ENCODE measurements around the gene RINT1.
"Not testable (repeated sequence)": the region's sequence is repeated elsewhere in the genome, so short reads cannot be mapped to it uniquely, and the experiment has no call there.

Gene RINT1

DNA sequence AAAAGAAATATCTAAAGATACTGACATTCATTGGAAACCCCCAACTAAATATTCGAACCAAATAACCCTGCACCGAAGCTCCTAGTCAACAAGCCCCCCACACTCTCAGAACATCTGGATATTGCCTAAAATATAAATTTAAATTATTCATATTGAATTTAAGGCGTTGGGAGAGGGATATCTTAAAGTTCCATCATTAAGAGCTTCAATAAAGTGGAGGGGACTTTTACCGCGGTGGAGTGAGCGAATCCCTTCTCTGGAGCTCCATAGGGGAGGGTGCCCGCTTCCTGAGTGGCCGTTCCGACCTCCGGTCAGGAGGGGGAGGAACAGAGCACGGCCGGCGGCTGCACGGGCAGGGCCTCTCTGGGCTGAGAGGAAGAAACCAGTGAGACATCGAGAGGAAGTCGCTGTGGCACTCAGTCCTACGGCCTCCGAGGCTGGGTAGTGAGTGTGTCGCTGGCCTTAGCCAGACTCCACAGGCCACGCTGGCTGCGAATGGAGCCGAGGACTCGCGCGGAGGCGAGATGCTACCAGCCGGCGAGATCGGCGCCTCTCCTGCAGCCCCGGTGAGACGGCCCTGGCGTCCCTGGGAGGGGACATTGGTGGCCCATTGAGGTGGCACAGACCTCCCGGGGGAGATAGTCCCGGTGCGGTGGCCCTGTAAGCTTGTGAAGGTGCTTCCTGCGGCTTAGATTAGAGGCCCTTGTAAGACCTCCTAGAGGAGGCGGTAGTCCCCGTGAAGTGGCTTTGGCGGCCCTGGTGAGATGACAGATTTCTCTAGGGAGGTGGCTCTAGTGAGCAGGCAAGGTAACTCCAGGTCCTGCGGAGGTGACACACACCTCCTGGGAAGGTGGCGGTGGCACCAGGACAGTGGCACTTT, at the start of gene RINT1:
RINT1 (plus strand) TSS at position 410 of the 880 bp plus-strand sequence; CDS start at position 525, 115 bp downstream.
- DNase-seq (ENCODE audit: low spot score), result peak; percentile 92

DNA sequence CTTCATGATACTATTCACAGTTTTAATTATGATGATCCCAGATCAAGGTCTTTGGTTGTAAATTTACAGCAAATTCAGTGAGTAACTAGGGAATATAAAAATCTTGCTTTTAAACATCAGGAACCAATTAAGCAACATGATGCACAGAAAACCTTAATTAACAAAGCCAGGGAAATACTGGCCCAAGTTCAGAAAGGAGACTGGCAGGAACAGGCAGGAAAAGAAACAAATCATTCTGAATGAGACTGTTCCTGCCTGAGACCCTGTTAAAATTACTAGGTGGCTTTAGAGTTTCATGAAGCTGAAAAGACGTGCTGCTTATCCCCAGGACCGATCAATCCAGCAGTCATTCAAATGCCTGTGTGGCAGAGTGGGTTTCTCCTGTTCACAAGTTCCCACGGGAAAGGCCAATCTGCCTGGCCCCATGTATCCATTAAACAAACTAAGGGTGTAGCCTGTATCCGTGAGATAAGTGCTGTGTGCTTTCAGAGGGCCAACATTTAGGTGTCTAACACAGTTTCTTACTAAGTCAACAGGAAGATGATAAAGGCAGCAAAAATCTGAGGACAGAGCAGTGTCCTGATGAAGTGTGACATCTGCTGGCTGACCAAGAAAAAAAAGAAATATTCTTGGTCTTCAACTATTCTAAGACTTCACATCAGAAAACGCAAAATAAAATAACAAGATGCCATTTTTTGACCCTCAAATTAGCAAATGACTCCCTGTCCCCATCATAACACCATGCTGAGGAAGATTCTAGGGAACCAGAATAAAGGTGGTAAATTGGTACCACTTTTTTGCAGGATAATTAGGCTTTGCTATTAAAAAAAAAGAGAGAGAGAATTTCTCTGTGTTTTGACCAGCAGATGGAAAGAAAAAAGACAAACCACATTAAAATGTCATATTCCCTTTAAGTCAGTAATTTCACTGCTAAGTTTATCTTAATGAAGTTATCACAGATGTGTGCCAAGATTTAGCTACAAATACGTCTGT, 44.1 kb upstream of the RINT1 start:
- DNase-seq (ENCODE audit: low spot score), result peak; percentile 27

DNA sequence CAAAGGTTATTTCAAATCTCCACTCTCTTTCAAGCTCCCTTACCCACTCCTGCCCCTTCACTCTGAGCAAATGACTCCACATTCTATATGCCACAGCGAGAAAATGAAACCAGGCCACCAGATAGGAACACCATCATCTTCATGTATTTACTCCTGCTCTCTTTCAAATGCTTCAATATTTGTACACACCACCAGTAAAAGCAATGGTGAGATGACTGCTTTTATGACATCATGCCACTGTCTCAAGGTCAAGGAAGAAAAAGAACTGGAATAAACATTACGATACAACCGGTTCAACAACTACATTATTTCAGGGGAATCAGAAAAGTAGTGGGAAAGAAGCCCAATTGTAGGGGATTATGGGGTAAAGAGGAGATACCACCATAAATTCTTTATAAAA, 42.6 kb upstream of the RINT1 start:
- no peak for DNase-seq (ENCODE audit: low spot score)

DNA sequence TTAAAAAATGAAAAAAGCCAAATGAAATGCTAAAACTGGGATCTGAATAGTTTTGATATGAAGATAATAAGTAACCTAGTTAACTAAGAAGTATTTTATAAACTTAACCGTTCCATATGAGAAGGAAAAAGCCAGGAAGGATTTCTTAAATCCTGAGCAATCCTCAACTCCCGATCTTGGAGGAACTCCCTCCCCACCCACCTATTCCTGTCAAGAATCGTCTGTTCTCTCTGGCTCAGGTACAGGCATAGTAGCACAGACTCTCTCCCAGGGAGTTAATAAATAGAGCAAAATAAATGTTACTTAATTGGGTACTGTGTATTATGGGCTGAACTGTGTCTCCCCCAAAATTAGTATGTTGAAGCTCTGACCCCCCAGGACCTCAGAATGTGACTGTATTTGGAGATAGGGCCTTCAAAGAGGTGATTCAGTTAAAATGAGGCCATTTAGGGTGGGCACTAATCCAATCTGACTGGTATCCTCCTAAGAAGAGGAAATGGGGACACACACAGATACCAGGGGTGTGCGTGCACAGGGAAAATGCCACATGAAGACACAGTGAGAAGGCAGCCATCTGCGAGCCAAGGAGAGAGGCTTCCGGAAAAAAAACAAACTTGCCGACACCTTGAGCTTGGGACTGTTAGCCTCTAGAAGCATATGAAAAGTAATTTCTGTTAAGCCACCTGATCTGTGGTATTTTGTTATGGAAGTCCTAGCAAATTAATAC, 38.6 kb upstream of the RINT1 start:
- DNase-seq (ENCODE audit: low spot score), result no peak

DNA sequence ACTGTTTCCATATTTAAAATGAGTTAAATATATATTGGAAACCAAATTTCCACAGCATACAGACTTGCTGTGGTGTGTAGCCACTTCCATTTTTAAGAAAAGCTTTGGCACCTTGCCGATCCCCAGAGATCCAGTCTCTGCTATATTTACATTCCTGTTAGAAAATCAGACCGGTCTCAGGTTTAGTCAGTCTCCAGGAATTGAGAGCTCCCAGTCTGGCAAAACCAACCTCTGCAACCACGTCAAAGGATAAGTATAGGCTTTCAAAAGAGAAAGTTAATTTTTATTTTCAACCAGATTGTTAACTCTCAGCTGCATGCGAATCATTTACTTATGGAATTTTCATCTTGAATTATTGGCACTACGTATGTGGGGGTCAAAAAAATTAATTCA, 38.1 kb upstream of the RINT1 start:
- no peak for DNase-seq (ENCODE audit: low spot score)

DNA sequence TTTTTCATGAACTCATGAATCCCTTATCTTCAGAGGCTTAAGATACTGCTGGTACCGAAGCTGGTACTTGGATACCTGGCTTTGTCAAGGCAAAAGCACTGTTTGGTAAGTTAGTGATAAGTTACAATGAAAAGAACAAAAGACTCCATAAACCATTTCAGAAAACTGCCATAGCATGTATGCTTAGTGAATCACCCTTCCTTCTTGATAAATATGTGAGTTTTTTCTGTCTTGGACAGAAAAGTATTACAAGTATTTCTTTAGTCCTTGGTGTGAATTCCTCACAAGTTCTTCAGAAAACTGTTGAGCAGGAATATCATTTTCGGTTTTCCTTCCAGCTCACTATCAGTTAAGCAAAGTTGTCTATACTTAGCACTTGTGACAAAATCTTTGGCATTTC, 35.5 kb upstream of the RINT1 start:
- no peak for DNase-seq (ENCODE audit: low spot score)

DNA sequence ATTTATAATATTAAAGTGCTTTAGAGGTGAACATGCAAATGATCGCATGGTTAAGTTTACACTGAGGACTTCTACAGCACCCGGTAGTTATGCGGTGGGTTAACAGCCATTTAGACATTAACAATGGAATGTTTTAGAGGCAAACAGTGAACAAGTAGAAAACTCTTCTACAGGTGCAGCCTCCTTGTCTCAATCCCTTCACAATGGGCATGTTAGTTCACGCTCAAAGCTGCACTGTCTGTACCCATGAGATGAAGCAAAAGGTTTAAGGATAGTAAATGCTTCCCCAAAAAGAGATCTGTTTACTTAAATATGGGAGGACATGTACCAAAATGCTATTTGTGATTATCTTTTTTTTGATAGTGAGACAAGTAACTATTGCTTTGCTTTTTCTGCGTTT, 35.0 kb upstream of the RINT1 start:
- no peak for DNase-seq (ENCODE audit: low spot score)

DNA sequence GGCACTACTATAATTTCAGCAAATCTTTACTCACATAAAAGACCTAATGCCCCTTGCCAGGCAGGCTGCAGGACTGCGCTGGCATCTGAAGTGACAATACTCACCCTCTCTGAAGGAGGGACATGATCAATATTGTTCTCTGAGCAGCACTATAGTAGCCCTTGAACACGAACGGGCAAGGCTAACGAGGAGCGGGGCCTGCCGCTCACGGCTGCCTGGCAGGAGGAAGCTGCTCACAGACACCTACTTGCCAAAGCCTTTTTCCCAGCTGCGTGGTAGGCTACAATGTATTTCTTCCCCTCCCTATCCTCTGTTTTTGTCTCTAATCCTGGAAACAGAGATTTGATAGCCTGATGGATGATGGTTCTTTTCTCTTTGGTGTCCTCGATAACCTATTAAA, 29.8 kb upstream of the RINT1 start:
- DNase-seq (ENCODE audit: low spot score), result no peak

DNA sequence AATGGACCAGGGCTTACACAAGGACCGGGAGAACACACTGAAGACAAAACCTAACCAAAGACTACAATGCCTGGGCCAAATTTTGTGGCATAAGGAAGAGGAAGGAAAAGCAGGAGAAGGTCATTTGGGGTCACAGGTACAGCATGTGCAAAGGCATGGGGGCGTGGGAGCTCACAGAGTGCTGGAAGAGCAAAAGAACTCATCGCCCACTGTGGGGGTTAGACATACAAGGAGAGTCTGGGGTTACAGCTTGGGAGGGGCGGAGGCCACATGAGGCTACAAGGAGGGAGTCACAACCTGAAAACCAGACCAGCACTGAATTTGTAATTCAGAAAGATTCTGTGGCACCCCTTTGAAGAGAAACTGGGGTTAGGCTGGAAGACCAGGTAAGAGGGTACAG, 19.6 kb upstream of the RINT1 start:
- DNase-seq (ENCODE audit: low spot score), result no peak

DNA sequence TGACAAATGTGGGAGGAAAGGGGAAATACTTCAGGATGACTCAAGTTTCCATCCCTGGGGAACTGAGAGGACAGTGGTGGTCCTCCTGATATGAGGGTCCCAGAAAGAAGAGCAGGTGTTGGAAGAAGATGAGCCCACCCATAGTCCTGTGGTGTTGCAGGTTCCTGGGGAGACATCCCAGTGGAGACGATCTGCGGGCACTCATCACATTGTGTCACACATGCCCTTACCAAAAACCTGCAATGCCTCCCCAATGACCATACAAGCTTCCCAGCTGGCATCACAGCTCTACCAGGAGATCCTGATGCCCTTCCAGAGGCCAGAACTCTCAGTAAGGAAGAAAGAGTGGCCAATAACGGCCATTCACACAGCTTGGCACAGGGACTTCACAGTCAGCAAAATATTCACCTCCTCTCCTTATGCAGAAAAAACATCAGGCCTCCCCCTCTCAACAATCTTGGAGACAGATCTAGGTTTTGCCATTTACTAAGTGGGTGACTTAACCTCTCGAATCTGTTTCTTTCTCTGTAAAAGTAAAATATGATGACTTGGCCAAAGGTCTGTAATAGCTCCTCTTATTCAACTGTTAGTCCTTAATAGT, 19.0 kb upstream of the RINT1 start:
- DNase-seq (ENCODE audit: low spot score), result no peak

DNA sequence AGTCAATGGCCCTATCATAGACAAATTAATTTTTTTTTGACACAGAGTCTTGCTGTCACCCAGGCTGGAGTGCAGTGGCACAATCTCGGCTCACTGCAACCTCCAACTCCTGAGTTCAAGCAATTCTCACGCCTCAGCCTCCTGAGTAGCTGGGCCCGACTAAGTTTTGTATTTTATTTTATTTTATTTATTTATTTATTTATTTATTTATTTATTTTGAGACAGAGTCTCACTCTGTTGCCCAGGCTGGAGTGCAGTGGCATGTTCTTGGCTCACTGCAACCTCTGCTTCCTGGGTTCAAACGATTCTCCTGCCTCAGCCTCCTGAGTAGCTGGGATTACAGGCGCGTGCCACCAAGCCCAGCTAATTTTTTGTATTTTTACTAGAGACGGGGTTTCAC, 16.4 kb upstream of the RINT1 start:
- DNase-seq (ENCODE audit: low spot score), result not testable (repeated sequence)

DNA sequence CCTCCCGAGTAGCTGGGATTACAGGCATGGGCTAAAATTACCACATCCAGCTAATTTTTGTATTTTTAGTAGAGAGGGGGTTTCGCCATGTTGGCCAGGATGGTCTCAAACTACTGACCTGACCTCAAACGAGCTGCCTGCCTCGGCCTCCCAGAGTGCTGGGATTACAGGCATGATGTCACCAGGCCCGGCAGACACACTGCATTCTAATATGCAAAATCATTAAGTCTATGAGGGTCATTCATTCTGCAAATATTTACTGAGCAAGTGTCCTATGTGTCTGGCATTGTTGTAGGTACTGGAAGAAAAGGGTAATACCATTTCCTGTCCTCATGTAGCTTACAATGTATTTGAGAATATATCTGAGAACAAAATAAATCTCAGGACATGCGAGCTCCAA, 12.6 kb upstream of the RINT1 start:
- DNase-seq (ENCODE audit: low spot score), result no peak

DNA sequence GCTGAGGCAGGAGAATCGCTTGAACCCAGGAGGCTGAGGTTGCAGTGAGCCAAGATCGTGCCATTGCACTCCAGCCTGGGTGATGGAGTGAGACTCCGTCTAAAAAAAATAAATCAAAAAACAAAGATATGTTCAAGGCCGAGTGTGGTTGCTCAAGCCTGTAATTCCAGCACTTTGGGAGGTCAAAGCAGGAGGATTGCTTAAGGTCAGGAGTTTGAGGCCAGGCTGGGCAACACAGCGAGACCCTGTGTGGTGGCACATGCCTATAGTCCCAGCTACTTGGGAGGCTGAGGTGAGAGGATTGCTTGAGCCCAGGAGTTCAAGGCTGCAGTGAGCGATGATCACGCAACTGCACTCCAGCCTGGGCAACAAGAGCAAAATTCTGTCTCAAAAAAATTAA, 11.4 kb upstream of the RINT1 start:
- not testable (repeated sequence) for DNase-seq (ENCODE audit: low spot score)

DNA sequence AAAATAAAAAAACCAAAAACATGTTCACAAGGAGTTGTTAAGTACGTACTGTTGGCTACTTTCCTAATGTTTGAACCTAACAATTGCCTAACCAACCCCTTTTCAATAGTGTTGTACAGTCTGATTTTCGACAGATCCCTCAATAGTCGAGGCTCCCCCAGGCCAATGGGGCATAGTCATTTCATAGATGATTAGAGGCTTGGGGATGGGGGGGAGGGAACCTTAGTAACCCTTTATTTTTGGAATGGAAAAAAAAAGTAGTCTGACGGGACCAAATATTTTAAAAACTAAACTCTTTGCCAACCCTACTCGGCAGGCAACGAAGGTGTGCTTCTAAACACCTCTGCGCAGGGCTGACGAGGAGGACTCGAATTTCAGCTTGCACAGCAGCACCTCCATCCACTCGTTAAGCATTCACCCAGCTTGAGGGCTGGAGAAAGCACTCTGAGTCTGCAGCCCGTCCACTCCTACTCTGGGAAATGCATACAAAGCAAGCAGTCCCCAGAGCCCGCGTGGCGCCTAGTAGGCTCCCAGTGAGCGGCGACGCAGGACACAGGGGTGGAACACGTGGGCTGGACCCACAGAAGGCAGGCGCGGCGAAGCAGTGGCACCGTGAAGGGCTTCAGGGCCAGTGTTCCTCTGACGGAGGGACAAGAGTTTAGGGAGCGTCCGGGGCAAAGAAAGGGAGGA, 10.8 kb upstream of the RINT1 start:
- DNase-seq (ENCODE audit: low spot score), result peak; percentile 20

DNA sequence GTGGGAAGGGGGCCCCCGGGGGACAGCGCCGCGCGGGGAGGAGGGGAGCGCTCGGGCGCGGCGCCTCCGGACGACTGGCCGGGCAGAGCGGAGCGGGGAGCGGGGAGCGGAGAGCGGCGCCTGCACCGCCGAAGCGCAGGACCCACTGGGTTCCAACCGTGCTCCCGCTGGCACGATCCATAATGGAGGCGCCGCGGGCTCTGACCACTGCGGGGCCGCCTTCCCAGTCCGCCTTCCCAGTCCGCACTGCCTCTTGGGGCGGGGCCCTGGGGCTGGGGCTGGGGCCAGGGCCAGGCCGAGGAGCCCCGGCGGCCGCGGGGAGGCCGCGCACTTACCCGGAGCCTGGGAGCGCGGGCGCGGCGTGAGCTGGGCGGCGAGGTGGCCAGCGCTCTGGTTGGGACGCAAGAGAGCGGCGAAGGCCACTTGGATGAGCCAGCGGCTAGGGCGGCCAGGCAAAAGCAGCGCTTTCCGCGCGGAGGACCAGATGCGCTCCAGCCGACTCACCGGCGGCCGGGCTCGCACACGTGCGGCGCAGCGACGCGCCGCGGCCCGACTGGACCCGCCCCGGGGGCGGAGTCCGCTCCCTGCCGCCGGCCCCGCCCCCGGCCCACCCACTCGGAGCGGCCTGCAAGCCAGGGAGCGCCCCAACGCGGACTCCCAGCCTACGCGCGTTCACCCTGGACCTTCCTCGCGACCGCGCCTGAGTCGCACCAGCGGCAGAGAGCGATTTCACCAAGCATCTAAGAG, 10.1 kb upstream of the RINT1 start, which contains the start of gene PUS7:
PUS7 (minus strand) TSS at position 555 of the 747 bp plus-strand sequence. CDS start 13,759 bp downstream, outside the sequence.
- peak; percentile 82 for DNase-seq (ENCODE audit: low spot score)

DNA sequence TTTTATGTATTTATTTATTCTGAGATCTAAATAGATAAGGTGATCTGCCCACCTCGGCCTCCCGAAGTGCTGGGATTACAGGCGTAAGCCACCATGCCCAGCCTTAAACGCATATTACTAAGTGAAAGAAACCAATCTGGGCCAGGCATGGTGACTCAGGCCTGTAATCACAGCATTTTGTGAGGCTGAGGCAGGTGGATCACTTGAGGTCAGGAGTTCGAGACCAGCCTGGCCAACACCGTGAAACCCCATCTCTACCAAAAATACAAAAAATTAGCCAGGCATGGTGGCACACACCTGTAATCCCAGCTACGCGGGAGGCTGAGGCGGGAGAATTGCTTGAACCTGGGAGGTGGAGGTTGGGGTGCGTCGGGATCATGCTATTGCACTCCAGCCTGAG, 7.6 kb upstream of the RINT1 start:
- not testable (repeated sequence) for DNase-seq (ENCODE audit: low spot score)

DNA sequence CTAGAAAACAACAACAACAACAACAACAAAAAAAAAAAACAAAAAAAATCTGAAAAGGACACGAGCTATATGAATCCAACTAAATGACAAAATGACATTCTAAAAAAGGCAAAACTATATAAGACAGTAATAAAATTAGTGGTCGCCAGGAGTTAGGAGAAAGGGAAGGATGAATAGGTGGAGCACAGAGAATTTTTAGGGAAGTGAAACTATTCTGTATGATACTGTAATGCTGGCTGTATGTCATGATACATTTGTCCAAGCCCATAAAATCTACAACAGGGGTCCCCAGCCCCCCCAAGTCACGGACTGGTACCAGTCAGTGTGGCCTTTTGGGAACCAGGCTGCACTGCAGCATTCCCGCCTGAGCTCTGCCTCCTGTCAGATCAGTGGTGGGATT, 7.2 kb upstream of the RINT1 start:
- DNase-seq (ENCODE audit: low spot score), result no peak

DNA sequence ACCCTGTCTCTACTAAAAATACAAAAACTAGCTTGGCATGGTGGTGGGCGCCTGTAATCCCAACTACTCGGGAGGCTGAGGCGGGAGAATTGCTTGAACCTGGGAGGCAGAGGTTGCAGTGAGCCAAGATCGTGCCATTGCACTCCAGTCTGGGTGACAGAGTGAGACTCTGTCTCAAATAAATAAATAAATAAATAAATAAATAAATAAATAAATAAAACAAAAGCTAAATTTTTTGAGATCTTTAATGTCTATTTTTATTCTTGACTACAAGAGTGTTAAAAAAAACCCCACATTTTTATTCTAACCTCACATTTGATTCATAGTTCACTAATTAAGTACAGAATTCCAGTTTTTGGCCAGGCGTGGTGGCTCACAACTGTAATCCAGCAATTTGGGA, 4.3 kb upstream of the RINT1 start:
- not testable (repeated sequence) for DNase-seq (ENCODE audit: low spot score)

DNA sequence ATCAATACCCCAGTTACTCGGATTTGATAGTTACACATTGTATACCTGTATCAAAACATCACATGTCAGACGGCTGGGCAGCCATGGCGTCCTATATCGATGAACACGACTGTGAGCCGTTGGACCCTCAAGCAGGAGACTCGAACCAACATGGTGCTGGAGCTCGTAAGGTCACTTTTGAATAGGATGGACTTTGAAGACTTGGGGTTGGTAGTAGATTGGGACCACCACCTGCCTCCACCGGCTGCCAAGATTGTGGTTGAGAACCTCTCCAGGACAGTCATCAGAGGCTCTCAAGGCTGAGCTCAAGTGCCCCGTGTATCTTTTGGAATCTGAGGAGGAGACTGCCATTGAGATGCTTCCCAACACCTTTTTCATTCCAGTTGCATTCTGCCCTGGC, 1.9 kb upstream of the RINT1 start:
- DNase-seq (ENCODE audit: low spot score), result no peak

DNA sequence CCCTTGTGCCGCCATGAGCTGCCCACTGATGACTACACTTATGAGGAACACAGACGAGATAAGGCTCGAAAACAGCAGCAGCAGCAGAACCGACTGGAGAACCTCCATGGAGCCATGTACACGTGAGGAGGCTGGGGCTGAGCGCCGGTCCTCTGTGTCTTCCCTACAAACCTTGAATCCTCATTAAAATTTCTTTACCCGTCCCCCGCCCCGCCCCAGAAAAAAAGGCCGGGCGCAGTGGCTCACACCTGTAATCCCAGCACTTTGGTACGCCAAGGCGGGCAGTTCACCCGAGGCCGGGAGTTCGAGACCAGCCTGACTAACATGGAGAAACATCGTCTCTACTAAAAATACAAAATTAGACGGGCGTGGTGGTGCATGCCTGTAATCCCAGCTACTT, 1.5 kb upstream of the RINT1 start:
- DNase-seq (ENCODE audit: low spot score), result no peak

All from CD4-positive, alpha-beta T cell treated with Interleukin-15 for 4 hours (primary cell).